K562 (cell line): ENCODE measurements around the gene R3HDM2. TPM values are rescaled to one million over a fixed set of nuclear protein-coding genes. Genes with fewer than 3 reads are reported as not detected.

Source experiments
- ATF7 ChIP-seq: fragments of 450-650 bp; IDR thresholded peaks from 2 replicates; pipeline ENCODE4 v1.7.1; 2014; ENCODE audit warnings: mild to moderate bottlenecking, moderate library complexity
- BRD9 ChIP-seq: fragments of 450-650 bp; IDR thresholded peaks from 2 replicates; pipeline ENCODE4 v1.6.1; 2018; ENCODE audit warnings: low read depth; ENCODE audit not compliant: partially characterized antibody
- DIDO1 ChIP-seq: fragments of 450-650 bp; IDR thresholded peaks from 2 replicates; pipeline ENCODE4 v1.6.1; 2016; ENCODE audit warnings: low read depth, missing biosample characterization, missing genetic modification characterization
- HNRNPUL1 ChIP-seq: fragments of 200-400 bp; formaldehyde crosslinking; IDR thresholded peaks from 2 replicates; pipeline ENCODE4 v1.6.1; 2017; ENCODE audit warnings: low read length
- KAT8 ChIP-seq: fragments of 450-650 bp; IDR thresholded peaks from 2 replicates; pipeline ENCODE4 v1.6.1; 2016; ENCODE audit warnings: low read depth, mild to moderate bottlenecking
- NFIC ChIP-seq: fragments of 450-650 bp; IDR thresholded peaks from 2 replicates; pipeline ENCODE4 v1.6.1; 2017; ENCODE audit warnings: mild to moderate bottlenecking, inconsistent platforms
- SPI1 ChIP-seq: IDR thresholded peaks from 2 replicates; pipeline ENCODE4 v1.6.1; 2011; ENCODE audit warnings: low read depth, low read length, control low read depth, borderline replicate concordance
- ZNF232 ChIP-seq: sonication (generic); formaldehyde crosslinking; IDR thresholded peaks from 2 replicates; pipeline ENCODE4 v1.8.0; 2022; ENCODE audit warnings: mild to moderate bottlenecking, missing genetic modification reagents
- ZNF324 ChIP-seq: fragments of 250-450 bp; sonication (Bioruptor Pico); IDR thresholded peaks from 2 replicates; pipeline ENCODE4 v1.4.0; 2020; ENCODE audit warnings: mild to moderate bottlenecking
- polyA plus RNA-seq, 8 experiments: library from polyadenylated mRNA; depleted of rRNA in 4 of 8; stranded (reverse) in 5 of 8; unstranded in 3 of 8; fragments of >200 nt; fragmentation: Nextera tagmentation in 2 of 8; fragmentation: Illumina TruSeq in 1 of 8; extraction: Ambion mirVana in 2 of 8; extraction: Trizol in 1 of 8; gene quantifications; 2 replicates each; pipeline versions ENCODE4 v1.2.1 to v1.2.3, GENCODE V29; 2011 to 2014; ENCODE audit warnings: inconsistent platforms in 1 of 8, missing spikeins in 1 of 8
- total RNA-seq, 7 experiments: library from RNA; depleted of rRNA in 6 of 7; stranded (reverse); fragments of >200 nt in 6 of 7; fragmentation: Illumina TruSeq in 2 of 7; extraction: Trizol in 2 of 7; gene quantifications; 2 replicates each; pipeline versions ENCODE4 v1.2.1 to v1.2.3, GENCODE V29; 2011 to 2021; ENCODE audit warnings: low replicate concordance in 1 of 7
- TF ChIP-seq, protein P1 (sequence below): fragments of 450-650 bp; IDR thresholded peaks from 2 replicates; pipeline ENCODE4 v1.6.1; 2016; ENCODE audit warnings: mild to moderate bottlenecking, moderate library complexity
- TF ChIP-seq, protein P2 (sequence below): fragments of 450-650 bp; formaldehyde crosslinking; IDR thresholded peaks from 2 replicates; pipeline ENCODE4 v1.4.0; 2020; ENCODE audit warnings: mild to moderate bottlenecking, mixed read lengths
- TF ChIP-seq, protein P3 (sequence below): sonication (generic); formaldehyde crosslinking; IDR thresholded peaks from 2 replicates; pipeline ENCODE4 v1.9.0; 2022; ENCODE audit warnings: mild to moderate bottlenecking, missing genetic modification reagents
- TF ChIP-seq, protein P4 (sequence below), 3 experiments: IDR thresholded peaks in 2 of 3; conservative IDR thresholded peaks in 1 of 3; 2 replicates each; pipeline ENCODE4 v1.5.1; 2011 to 2012; ENCODE audit warnings: low read length in 3 of 3, mild to moderate bottlenecking in 3 of 3, control low read depth in 2 of 3, improper control_type of control experiment in 1 of 3, inconsistent platforms in 1 of 3, low read depth in 1 of 3, mixed read lengths in 1 of 3, moderate library complexity in 1 of 3; ENCODE audit not compliant: insufficient read depth in 2 of 3

R3HDM2 gene
- total and polyA plus RNA-seq, 9 of the 15 experiments (the other 6 are each of a cell fraction or from before 2014, with no cell fraction given): 3.3 to 18.8 (median 9.0) TPM

DNA sequence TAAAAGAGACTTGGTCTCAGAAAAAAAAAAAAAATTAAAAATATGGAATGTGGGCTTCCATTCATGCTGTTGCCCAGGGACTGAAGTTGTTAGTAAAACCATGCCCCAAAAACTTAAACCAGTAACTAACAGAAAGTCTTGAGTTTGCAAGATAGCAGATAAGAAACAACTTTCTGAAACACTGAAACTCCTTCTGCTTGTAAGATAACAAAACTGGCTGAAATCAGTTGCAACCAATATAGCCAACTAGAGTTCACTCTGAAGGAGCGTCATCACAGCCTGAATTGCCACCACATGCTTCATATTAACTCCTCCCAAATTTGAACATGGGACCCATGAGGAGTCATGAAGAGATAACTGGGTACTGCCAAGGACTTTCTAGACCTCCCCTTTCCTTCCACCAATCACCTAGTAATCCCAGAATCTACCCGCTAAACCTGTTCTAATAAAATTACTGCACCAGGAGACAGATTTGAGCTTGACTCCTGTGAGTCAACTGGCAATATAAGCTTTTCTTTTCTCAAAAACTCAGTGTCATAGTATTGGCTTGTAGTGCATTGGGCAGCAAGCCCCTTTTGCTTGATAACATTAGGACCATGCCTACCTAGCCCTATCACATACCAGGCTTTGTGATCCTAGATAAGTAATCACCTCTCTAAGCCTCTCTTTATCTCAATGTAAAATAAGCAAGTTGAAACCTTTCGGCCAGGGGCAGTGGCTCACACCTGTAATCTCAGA, 53.6 kb downstream of the R3HDM2 start (continued):
- TF ChIP-seq, protein P1, sequence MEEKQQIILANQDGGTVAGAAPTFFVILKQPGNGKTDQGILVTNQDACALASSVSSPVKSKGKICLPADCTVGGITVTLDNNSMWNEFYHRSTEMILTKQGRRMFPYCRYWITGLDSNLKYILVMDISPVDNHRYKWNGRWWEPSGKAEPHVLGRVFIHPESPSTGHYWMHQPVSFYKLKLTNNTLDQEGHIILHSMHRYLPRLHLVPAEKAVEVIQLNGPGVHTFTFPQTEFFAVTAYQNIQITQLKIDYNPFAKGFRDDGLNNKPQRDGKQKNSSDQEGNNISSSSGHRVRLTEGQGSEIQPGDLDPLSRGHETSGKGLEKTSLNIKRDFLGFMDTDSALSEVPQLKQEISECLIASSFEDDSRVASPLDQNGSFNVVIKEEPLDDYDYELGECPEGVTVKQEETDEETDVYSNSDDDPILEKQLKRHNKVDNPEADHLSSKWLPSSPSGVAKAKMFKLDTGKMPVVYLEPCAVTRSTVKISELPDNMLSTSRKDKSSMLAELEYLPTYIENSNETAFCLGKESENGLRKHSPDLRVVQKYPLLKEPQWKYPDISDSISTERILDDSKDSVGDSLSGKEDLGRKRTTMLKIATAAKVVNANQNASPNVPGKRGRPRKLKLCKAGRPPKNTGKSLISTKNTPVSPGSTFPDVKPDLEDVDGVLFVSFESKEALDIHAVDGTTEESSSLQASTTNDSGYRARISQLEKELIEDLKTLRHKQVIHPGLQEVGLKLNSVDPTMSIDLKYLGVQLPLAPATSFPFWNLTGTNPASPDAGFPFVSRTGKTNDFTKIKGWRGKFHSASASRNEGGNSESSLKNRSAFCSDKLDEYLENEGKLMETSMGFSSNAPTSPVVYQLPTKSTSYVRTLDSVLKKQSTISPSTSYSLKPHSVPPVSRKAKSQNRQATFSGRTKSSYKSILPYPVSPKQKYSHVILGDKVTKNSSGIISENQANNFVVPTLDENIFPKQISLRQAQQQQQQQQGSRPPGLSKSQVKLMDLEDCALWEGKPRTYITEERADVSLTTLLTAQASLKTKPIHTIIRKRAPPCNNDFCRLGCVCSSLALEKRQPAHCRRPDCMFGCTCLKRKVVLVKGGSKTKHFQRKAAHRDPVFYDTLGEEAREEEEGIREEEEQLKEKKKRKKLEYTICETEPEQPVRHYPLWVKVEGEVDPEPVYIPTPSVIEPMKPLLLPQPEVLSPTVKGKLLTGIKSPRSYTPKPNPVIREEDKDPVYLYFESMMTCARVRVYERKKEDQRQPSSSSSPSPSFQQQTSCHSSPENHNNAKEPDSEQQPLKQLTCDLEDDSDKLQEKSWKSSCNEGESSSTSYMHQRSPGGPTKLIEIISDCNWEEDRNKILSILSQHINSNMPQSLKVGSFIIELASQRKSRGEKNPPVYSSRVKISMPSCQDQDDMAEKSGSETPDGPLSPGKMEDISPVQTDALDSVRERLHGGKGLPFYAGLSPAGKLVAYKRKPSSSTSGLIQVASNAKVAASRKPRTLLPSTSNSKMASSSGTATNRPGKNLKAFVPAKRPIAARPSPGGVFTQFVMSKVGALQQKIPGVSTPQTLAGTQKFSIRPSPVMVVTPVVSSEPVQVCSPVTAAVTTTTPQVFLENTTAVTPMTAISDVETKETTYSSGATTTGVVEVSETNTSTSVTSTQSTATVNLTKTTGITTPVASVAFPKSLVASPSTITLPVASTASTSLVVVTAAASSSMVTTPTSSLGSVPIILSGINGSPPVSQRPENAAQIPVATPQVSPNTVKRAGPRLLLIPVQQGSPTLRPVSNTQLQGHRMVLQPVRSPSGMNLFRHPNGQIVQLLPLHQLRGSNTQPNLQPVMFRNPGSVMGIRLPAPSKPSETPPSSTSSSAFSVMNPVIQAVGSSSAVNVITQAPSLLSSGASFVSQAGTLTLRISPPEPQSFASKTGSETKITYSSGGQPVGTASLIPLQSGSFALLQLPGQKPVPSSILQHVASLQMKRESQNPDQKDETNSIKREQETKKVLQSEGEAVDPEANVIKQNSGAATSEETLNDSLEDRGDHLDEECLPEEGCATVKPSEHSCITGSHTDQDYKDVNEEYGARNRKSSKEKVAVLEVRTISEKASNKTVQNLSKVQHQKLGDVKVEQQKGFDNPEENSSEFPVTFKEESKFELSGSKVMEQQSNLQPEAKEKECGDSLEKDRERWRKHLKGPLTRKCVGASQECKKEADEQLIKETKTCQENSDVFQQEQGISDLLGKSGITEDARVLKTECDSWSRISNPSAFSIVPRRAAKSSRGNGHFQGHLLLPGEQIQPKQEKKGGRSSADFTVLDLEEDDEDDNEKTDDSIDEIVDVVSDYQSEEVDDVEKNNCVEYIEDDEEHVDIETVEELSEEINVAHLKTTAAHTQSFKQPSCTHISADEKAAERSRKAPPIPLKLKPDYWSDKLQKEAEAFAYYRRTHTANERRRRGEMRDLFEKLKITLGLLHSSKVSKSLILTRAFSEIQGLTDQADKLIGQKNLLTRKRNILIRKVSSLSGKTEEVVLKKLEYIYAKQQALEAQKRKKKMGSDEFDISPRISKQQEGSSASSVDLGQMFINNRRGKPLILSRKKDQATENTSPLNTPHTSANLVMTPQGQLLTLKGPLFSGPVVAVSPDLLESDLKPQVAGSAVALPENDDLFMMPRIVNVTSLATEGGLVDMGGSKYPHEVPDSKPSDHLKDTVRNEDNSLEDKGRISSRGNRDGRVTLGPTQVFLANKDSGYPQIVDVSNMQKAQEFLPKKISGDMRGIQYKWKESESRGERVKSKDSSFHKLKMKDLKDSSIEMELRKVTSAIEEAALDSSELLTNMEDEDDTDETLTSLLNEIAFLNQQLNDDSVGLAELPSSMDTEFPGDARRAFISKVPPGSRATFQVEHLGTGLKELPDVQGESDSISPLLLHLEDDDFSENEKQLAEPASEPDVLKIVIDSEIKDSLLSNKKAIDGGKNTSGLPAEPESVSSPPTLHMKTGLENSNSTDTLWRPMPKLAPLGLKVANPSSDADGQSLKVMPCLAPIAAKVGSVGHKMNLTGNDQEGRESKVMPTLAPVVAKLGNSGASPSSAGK: no peak; the same call in 1 of the 2 replicates
- TF ChIP-seq KAT8 (no peak), ATF7 (peak; percentile 35; the same call in 1 of the 2 replicates), ZNF232 (CRISPR knock-in tag) (no peak), ZNF324 (CRISPR knock-in tag) (no peak), DIDO1 (no peak), SPI1 (no peak), NFIC (peak; percentile 44; the same call in 1 of the 2 replicates), BRD9 (no peak), HNRNPUL1 (no peak)
- TF ChIP-seq, protein P2, sequence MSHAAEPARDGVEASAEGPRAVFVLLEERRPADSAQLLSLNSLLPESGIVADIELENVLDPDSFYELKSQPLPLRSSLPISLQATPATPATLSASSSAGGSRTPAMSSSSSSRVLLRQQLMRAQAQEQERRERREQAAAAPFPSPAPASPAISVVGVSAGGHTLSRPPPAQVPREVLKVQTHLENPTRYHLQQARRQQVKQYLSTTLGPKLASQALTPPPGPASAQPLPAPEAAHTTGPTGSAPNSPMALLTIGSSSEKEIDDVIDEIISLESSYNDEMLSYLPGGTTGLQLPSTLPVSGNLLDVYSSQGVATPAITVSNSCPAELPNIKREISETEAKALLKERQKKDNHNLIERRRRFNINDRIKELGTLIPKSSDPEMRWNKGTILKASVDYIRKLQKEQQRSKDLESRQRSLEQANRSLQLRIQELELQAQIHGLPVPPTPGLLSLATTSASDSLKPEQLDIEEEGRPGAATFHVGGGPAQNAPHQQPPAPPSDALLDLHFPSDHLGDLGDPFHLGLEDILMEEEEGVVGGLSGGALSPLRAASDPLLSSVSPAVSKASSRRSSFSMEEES (CRISPR knock-in tag): no peak
- TF ChIP-seq, protein P3, sequence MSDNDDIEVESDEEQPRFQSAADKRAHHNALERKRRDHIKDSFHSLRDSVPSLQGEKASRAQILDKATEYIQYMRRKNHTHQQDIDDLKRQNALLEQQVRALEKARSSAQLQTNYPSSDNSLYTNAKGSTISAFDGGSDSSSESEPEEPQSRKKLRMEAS: no peak
- TF ChIP-seq, protein P4, sequence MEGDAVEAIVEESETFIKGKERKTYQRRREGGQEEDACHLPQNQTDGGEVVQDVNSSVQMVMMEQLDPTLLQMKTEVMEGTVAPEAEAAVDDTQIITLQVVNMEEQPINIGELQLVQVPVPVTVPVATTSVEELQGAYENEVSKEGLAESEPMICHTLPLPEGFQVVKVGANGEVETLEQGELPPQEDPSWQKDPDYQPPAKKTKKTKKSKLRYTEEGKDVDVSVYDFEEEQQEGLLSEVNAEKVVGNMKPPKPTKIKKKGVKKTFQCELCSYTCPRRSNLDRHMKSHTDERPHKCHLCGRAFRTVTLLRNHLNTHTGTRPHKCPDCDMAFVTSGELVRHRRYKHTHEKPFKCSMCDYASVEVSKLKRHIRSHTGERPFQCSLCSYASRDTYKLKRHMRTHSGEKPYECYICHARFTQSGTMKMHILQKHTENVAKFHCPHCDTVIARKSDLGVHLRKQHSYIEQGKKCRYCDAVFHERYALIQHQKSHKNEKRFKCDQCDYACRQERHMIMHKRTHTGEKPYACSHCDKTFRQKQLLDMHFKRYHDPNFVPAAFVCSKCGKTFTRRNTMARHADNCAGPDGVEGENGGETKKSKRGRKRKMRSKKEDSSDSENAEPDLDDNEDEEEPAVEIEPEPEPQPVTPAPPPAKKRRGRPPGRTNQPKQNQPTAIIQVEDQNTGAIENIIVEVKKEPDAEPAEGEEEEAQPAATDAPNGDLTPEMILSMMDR (IDR thresholded peaks at IDR 0.05 in 2 of 3, conservative IDR thresholded peaks at IDR 0.05 in 1 of 3; ENCODE audit: insufficient read depth in 2 of 3, low read depth in 1 of 3, low read length in 3 of 3): no peak
